Measurements from ENCODE around the gene ITGB6. TPM values are rescaled to one million over a fixed set of nuclear protein-coding genes. Genes with fewer than 3 reads are reported as not detected.

Gene ITGB6
- total RNA-seq, 6 experiments from 2014 or later: 0.11 to 0.68 (median 0.44) TPM; not detected in 2

DNA sequence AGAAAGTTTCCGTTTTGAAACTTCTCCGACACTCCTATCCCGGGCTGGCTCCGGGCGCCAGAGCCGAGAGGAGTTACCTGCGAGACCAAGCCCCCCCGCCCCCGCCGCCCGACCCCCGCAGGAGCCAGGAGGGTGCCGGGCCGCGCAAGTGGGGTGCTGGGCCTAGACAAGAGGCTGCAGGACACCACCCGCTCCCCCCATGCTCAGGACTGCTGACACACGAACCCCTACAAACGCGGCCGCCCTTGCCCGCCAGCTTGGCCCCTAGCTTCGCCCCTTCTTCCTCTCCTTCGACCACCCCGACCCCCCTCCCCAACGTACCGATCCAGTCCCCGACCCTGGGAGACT, 138.2 kb downstream of the ITGB6 start:
- H3K9me3 ChIP-seq: no peaks in the 10 kb centered on the region
- TF ChIP-seq POLR2A (IDR thresholded peaks at IDR 0.05): no peak
- no peak for TF ChIP-seq CTCF (IDR thresholded peaks at IDR 0.05)
- no peak overlapping the region for H3K27ac ChIP-seq
- peaks cover 0 to 5% of the 10 kb centered on the region in 2 donors for H3K27me3 ChIP-seq
- no peaks in the 10 kb centered on the region for H3K36me3 ChIP-seq
- peak overlapping the region; percentile 40 to 56 (median 44) for H3K4me3 ChIP-seq
- intact Hi-C loops (cut with DNase I): no loop called here
- peaks cover 0 to 6% (median 0%) of the 10 kb centered on the region in 4 donors for H3K4me1 ChIP-seq
- 0% methylated on average over 4 of the region's 27 CpGs for WGBS (ENCODE audit: insufficient coverage, low coverage, low lambda C conversion rate, missing lambda C conversion rate)
- ATAC-seq (peak in 1 of 4 donors; percentile 16), DNase-seq (no peak)

DNA sequence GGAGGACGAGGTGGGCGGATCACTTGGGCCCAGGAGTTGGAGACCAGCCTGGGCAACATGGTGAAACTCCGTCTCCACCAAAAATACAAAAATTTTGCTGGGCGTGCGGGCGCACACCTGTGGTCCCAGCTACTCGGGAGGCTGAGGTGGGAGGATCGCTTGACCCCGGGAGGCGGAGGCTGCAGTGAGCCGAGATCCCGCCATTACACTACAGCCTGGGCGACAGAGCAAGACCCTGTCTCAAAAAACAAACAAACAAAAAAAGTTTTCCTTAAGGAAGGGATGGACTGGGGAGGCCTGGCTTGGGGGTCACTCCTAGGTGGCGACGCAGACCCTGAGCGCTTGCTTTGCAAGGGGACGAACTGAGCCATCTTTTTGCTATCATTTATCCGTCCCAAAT, 138.5 kb downstream of the ITGB6 start:
- DNase-seq (no peak), ATAC-seq (no peak)
- intact Hi-C loops (cut with DNase I): no loop called here
- TF ChIP-seq POLR2A (IDR thresholded peaks at IDR 0.05) (no peak), CTCF (IDR thresholded peaks at IDR 0.05) (no peak)
- H3K4me1 ChIP-seq: peaks cover 0 to 6% (median 0%) of the 10 kb centered on the region in 4 donors
- peak overlapping the region; percentile 40 to 56 (median 44) for H3K4me3 ChIP-seq
- WGBS (ENCODE audit: insufficient coverage, low coverage, low lambda C conversion rate, missing lambda C conversion rate): 35% methylated on average over 9 of the region's 18 CpGs
- no peaks in the 10 kb centered on the region for H3K36me3 ChIP-seq
- no peaks in the 10 kb centered on the region for H3K9me3 ChIP-seq
- H3K27me3 ChIP-seq: peaks cover 0 to 5% of the 10 kb centered on the region in 2 donors
- H3K27ac ChIP-seq: no peak overlapping the region

DNA sequence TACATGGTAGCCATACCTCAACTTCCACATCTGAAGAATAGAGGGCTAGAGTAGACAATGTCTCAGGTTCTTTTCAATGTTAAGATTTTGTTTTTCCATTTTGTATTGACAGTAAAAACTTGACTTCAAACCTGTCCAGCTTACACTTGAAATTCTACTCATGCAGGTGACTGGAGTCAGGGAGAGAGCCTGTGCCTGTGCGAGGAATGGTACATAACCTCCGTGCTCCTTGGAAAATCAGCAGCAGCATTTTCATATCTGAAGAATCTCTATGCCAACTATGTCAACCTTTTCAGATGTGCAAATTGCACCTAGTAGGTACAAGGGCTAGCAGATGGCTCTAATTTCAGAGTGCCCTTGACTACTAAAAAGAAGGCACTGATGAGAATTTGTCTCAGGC, 139.8 kb downstream of the ITGB6 start:
- 88% methylated on average over 2 of the region's 2 CpGs for WGBS (ENCODE audit: insufficient coverage, low coverage, low lambda C conversion rate, missing lambda C conversion rate)
- DNase-seq (no peak), ATAC-seq (no peak)
- no peaks in the 10 kb centered on the region for H3K36me3 ChIP-seq
- peaks cover 0 to 5% of the 10 kb centered on the region in 2 donors for H3K27me3 ChIP-seq
- TF ChIP-seq CTCF (IDR thresholded peaks at IDR 0.05) (no peak), POLR2A (IDR thresholded peaks at IDR 0.05) (no peak)
- H3K4me1 ChIP-seq: peaks cover 0 to 6% (median 0%) of the 10 kb centered on the region in 4 donors
- intact Hi-C loops (cut with DNase I): no loop called here
- no peak overlapping the region for H3K4me3 ChIP-seq
- no peaks in the 10 kb centered on the region for H3K9me3 ChIP-seq
- H3K27ac ChIP-seq: no peak overlapping the region

DNA sequence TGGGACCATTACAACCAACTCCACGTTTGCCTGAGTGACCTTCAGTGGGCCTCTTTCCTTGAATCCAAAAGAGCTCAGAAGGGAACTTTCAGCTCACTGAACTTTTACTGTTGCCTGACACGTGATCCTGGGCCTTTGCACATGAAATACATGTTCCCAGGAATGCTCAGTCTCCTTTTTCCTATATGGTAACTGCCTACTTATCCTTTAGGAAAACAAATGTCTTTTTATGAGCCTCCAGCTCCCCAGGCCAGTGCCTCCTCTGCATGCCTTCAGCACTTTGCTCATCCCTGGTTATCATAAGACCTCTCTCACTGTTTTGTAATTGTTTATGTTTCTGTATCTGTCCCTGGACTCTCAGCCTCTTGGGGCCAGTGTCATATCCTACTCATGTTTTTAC, 142.7 kb downstream of the ITGB6 start:
- Histone ChIP-seq H3K4me3 (no peak overlapping the region), H3K27me3 (peaks cover 0 to 5% of the 10 kb centered on the region in 2 donors), H3K9me3 (no peaks in the 10 kb centered on the region), H3K4me1 (peaks cover 0 to 2% (median 0%) of the 10 kb centered on the region in 4 donors), H3K27ac (no peak overlapping the region), H3K36me3 (no peaks in the 10 kb centered on the region)
- intact Hi-C loops (cut with DNase I): no loop called here
- DNase-seq (no peak), ATAC-seq (no peak)
- WGBS (ENCODE audit: insufficient coverage, low coverage, low lambda C conversion rate, missing lambda C conversion rate): 86% methylated on average over 1 of the region's 2 CpGs
- no peak for TF ChIP-seq CTCF (IDR thresholded peaks at IDR 0.05)
- no peak for TF ChIP-seq POLR2A (IDR thresholded peaks at IDR 0.05)

GRCh38 chr2:160055726-160056108, 144.4 kb downstream of the ITGB6 start:
- ATAC-seq (no peak), DNase-seq (no peak)
- H3K36me3 ChIP-seq: no peaks in the 10 kb centered on the region
- H3K27ac ChIP-seq: no peak overlapping the region
- H3K4me1 ChIP-seq: no peaks in the 10 kb centered on the region
- 88% methylated on average over 7 of the region's 7 CpGs for WGBS (ENCODE audit: insufficient coverage, low coverage, low lambda C conversion rate, missing lambda C conversion rate)
- H3K4me3 ChIP-seq: no peak overlapping the region
- TF ChIP-seq CTCF (IDR thresholded peaks at IDR 0.05) (no peak), POLR2A (IDR thresholded peaks at IDR 0.05) (no peak)
- H3K27me3 ChIP-seq: no peaks in the 10 kb centered on the region
- intact Hi-C loops (cut with DNase I): no loop called here
- H3K9me3 ChIP-seq: no peaks in the 10 kb centered on the region

Measured in right lobe of liver (tissue), 6 donors.